Measurements from ENCODE around the gene RAB42.
A peak's percentile ranks its signal among the peaks of the same experiment; 100 is the strongest.

Gene RAB42

GRCh38 chr1:28632560-28632959 is 40.5 kb downstream of the RAB42 start:
- TF ChIP-seq CTCF (IDR thresholded peaks at IDR 0.05) = no peak

- peak; percentile 38; the same call in 1 of the 2 replicates for TF ChIP-seq CTCF (IDR thresholded peaks at IDR 0.05)
Measured at GRCh38 chr1:28640766-28641165, 48.7 kb downstream of the RAB42 start.

GRCh38 chr1:28642056-28642846 is 50.2 kb downstream of the RAB42 start:
- TF ChIP-seq CTCF (IDR thresholded peaks at IDR 0.05) = no peak

GRCh38 chr1:28642847-28643635 is 51.0 kb downstream of the RAB42 start, which contains the start of gene TAF12:
Gene TAF12 (minus strand): TSS chr1:28643067. CDS start chr1:28622081, 20,986 bp downstream.
- TF ChIP-seq CTCF (IDR thresholded peaks at IDR 0.05) = peak; percentile 42; the same call in 1 of the 2 replicates

GRCh38 chr1:28644494-28644893 is 52.4 kb downstream of the RAB42 start:
- TF ChIP-seq CTCF (IDR thresholded peaks at IDR 0.05) = no peak

All from LNCAP (cell line).